NT2/D1 (cell line): ENCODE data around the gene TBC1D17.

Experiments used
- SUZ12 ChIP-seq: IDR thresholded peaks from 2 replicates; pipeline ENCODE4 v1.6.1; 2011; ENCODE audit not compliant: insufficient read length, insufficient read depth; ENCODE audit errors: extremely low read depth
- YY1 ChIP-seq: IDR thresholded peaks from 2 replicates; pipeline ENCODE4 v1.6.1; 2011; ENCODE audit not compliant: insufficient read length, insufficient read depth
- ZNF274 ChIP-seq: IDR thresholded peaks from 2 replicates; pipeline ENCODE4 v1.6.1; 2011; ENCODE audit warnings: mild to moderate bottlenecking, low read depth, low read length

DNA sequence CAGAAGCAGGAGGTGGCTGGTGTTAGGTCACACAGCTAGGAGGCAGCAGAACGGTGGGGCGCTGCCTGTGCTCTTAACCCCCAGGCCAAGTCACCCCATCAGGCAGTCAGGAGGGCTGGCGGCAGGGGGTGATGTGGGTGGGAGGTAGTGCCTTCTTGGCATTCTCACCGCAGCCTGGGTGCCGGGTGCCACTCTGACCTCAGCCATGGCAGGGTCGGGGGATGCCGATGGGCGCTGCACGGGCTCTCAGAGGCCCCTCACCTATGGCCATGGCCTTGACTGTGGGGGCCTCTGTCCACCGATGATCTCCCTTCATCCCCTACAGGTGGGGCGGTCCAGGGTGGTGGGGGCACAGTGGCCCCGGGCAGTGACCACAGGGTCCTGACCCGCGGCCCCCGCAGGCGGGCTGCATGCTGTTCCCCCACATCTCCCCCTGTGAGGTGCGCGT is 20.9 kb upstream of the TBC1D17 start:
- TF ChIP-seq ZNF274 (no peak), YY1 (no peak), SUZ12 (no peak)
